HEK293 (cell line): Measurements from ENCODE around the gene SCARB2.
A peak's percentile ranks its signal among the peaks of the same experiment; 100 is the strongest.

Experiments
- CTCF ChIA-PET: fragments of 350-600 bp; formaldehyde crosslinking; extraction: SDS; loops from one replicate; lab custom pipeline; 2021; ENCODE audit warnings: antibody characterized with exemption; lab: Yijun Ruan, JAX
- POLR2A ChIA-PET: fragments of 300-600 bp; formaldehyde crosslinking; extraction: SDS; loops from one replicate; lab custom pipeline; 2020; ENCODE audit warnings: antibody characterized with exemption, inconsistent platforms; lab: Yijun Ruan, JAX
- H3K27ac ChIP-seq: fragments of 200-500 bp; sonication (Bioruptor generic); 2 replicates; pipeline ENCODE4 v1.5.1; 2014; ENCODE audit warnings: low read depth, low read length, control low read depth, inconsistent platforms; ENCODE audit errors: extremely low read depth
- H3K36me3 ChIP-seq, 2 experiments: fragments of 200-500 bp in 1 of 2; sonication (Bioruptor generic) in 1 of 2; 1 replicate in 1 of 2; 2 replicates in 1 of 2; pipeline ENCODE4 v1.5.1; 2014 to 2017; ENCODE audit warnings: inconsistent platforms in 2 of 2, low read length in 2 of 2; ENCODE audit not compliant: control insufficient read depth in 2 of 2, insufficient read depth in 1 of 2
- H3K4me1 ChIP-seq: fragments of 200-500 bp; sonication (Bioruptor generic); 2 replicates; pipeline ENCODE4 v1.5.1; 2014; ENCODE audit warnings: mild to moderate bottlenecking, low read length, inconsistent platforms; ENCODE audit not compliant: control insufficient read depth, insufficient read depth
- H3K4me3 ChIP-seq: 2 replicates; pipeline ENCODE4 v1.5.1; 2011; ENCODE audit warnings: low read depth, mild to moderate bottlenecking, control low read depth, low read length, moderate library complexity
- H3K9me3 ChIP-seq: fragments of 200-500 bp; sonication (Bioruptor generic); 2 replicates; pipeline ENCODE4 v1.5.1; 2014; ENCODE audit warnings: low read depth, low read length, inconsistent platforms; ENCODE audit not compliant: control insufficient read depth, insufficient read depth
- HOXA7 ChIP-seq: sonication (generic); formaldehyde crosslinking; IDR thresholded peaks from 2 replicates; pipeline ENCODE4 v1.8.1; 2022; ENCODE audit warnings: missing genetic modification reagents, borderline replicate concordance
- IKZF3 ChIP-seq: fragments of 450-650 bp; IDR thresholded peaks from 2 replicates; pipeline ENCODE4 v1.5.0; 2018; ENCODE audit warnings: missing biosample characterization, mild to moderate bottlenecking, missing genetic modification characterization, moderate library complexity
- KLF1 ChIP-seq: fragments of 450-650 bp; formaldehyde crosslinking; IDR thresholded peaks from 2 replicates; pipeline ENCODE4 v1.5.1; 2016; ENCODE audit warnings: missing biosample characterization, missing genetic modification characterization
- KLF9 ChIP-seq: fragments of 450-650 bp; formaldehyde crosslinking; IDR thresholded peaks from 2 replicates; pipeline ENCODE4 v1.5.1; 2016; ENCODE audit warnings: missing biosample characterization, missing genetic modification characterization, low read depth
- MYNN ChIP-seq: fragments of 450-650 bp; formaldehyde crosslinking; IDR thresholded peaks from 2 replicates; pipeline ENCODE4 v1.5.1; 2016; ENCODE audit warnings: missing biosample characterization, missing genetic modification characterization, borderline replicate concordance
- PRDM2 ChIP-seq: fragments of 450-650 bp; formaldehyde crosslinking; IDR thresholded peaks from 2 replicates; pipeline ENCODE4 v1.5.1; 2016; ENCODE audit warnings: missing biosample characterization, missing genetic modification characterization, borderline replicate concordance
- SCRT2 ChIP-seq: fragments of 450-650 bp; formaldehyde crosslinking; IDR thresholded peaks from 2 replicates; pipeline ENCODE4 v1.5.1; 2016; ENCODE audit warnings: missing biosample characterization, missing genetic modification characterization
- SP3 ChIP-seq: fragments of 450-650 bp; formaldehyde crosslinking; IDR thresholded peaks from 2 replicates; pipeline ENCODE4 v1.5.1; 2016; ENCODE audit warnings: missing biosample characterization, missing genetic modification characterization
- ZNF223 ChIP-seq: fragments of 450-650 bp; formaldehyde crosslinking; IDR thresholded peaks from 2 replicates; pipeline ENCODE4 v1.5.1; 2016; ENCODE audit warnings: missing biosample characterization, missing genetic modification characterization
- ZNF266 ChIP-seq: fragments of 450-650 bp; formaldehyde crosslinking; IDR thresholded peaks from 2 replicates; pipeline ENCODE4 v1.5.1; 2016; ENCODE audit warnings: missing biosample characterization, missing genetic modification characterization, low read depth
- ZNF501 ChIP-seq: fragments of 450-650 bp; formaldehyde crosslinking; IDR thresholded peaks from 2 replicates; pipeline ENCODE4 v1.5.1; 2016; ENCODE audit warnings: missing biosample characterization, missing genetic modification characterization
- ZNF510 ChIP-seq: fragments of 450-650 bp; formaldehyde crosslinking; IDR thresholded peaks from 2 replicates; pipeline ENCODE4 v1.5.1; 2018; ENCODE audit warnings: mild to moderate bottlenecking, missing genetic modification characterization, missing biosample characterization; ENCODE audit not compliant: insufficient replicate concordance
- ZNF513 ChIP-seq: fragments of 450-650 bp; IDR thresholded peaks from 2 replicates; pipeline ENCODE4 v1.5.1; 2018; ENCODE audit warnings: missing biosample characterization, missing genetic modification characterization
- ZNF544 ChIP-seq: fragments of 450-650 bp; formaldehyde crosslinking; IDR thresholded peaks from 2 replicates; pipeline ENCODE4 v1.5.0; 2017; ENCODE audit warnings: missing biosample characterization, missing genetic modification characterization
- ZNF623 ChIP-seq: fragments of 450-650 bp; formaldehyde crosslinking; IDR thresholded peaks from 2 replicates; pipeline ENCODE4 v1.5.1; 2016; ENCODE audit warnings: missing biosample characterization, missing genetic modification characterization
- ZNF629 ChIP-seq: fragments of 450-650 bp; formaldehyde crosslinking; IDR thresholded peaks from 2 replicates; pipeline ENCODE4 v1.5.1; 2017; ENCODE audit warnings: missing biosample characterization, missing genetic modification characterization
- ZNF658 ChIP-seq: fragments of 450-650 bp; formaldehyde crosslinking; IDR thresholded peaks from 2 replicates; pipeline ENCODE4; 2016; ENCODE audit warnings: missing biosample characterization, missing genetic modification characterization
- TF ChIP-seq, protein P1 (sequence below): fragments of 450-650 bp; formaldehyde crosslinking; IDR thresholded peaks from 2 replicates; pipeline ENCODE4 v1.5.1; 2016; ENCODE audit warnings: missing biosample characterization, missing genetic modification characterization

Gene SCARB2

DNA sequence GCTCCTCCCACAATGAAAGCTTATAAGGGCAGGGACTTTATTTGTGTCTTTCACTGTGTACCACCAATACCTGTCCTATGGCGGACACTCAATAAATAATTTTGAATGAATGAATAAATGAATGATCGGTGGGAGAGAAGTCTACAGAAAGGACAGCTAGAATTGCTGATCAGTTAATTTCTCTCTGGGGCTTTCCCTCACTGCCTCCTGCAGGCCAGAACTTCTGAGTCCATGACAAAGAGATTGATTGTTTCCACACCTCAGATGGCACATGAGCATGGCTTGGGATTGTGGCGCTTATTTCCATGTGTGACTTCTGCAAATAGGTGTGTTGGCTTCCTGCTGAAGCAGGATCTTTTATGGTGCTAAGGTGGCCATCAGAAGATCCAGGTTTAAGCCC is 44.2 kb upstream of the SCARB2 start:
- POLR2A ChIA-PET = no interaction called here
- H3K4me1 ChIP-seq = no peaks in the 10 kb centered on the region
- no peaks in the 10 kb centered on the region for H3K36me3 ChIP-seq
- no peaks in the 10 kb centered on the region for H3K9me3 ChIP-seq
- no peak overlapping the region for H3K4me3 ChIP-seq
- CTCF ChIA-PET = no interaction called here
- H3K27ac ChIP-seq = no peak overlapping the region
- TF ChIP-seq KLF9 (tag by site-specific recombination) = no peak
- TF ChIP-seq, protein P1, sequence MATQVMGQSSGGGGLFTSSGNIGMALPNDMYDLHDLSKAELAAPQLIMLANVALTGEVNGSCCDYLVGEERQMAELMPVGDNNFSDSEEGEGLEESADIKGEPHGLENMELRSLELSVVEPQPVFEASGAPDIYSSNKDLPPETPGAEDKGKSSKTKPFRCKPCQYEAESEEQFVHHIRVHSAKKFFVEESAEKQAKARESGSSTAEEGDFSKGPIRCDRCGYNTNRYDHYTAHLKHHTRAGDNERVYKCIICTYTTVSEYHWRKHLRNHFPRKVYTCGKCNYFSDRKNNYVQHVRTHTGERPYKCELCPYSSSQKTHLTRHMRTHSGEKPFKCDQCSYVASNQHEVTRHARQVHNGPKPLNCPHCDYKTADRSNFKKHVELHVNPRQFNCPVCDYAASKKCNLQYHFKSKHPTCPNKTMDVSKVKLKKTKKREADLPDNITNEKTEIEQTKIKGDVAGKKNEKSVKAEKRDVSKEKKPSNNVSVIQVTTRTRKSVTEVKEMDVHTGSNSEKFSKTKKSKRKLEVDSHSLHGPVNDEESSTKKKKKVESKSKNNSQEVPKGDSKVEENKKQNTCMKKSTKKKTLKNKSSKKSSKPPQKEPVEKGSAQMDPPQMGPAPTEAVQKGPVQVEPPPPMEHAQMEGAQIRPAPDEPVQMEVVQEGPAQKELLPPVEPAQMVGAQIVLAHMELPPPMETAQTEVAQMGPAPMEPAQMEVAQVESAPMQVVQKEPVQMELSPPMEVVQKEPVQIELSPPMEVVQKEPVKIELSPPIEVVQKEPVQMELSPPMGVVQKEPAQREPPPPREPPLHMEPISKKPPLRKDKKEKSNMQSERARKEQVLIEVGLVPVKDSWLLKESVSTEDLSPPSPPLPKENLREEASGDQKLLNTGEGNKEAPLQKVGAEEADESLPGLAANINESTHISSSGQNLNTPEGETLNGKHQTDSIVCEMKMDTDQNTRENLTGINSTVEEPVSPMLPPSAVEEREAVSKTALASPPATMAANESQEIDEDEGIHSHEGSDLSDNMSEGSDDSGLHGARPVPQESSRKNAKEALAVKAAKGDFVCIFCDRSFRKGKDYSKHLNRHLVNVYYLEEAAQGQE (tag by site-specific recombination) = no peak
- no peak for TF ChIP-seq ZNF501
- no peak for TF ChIP-seq ZNF544 (tag by site-specific recombination)
- TF ChIP-seq SCRT2 (tag by site-specific recombination) = no peak
- no peak for TF ChIP-seq ZNF658 (tag by site-specific recombination)
- no peak for TF ChIP-seq KLF1 (tag by site-specific recombination)
- TF ChIP-seq MYNN (tag by site-specific recombination) = no peak

DNA sequence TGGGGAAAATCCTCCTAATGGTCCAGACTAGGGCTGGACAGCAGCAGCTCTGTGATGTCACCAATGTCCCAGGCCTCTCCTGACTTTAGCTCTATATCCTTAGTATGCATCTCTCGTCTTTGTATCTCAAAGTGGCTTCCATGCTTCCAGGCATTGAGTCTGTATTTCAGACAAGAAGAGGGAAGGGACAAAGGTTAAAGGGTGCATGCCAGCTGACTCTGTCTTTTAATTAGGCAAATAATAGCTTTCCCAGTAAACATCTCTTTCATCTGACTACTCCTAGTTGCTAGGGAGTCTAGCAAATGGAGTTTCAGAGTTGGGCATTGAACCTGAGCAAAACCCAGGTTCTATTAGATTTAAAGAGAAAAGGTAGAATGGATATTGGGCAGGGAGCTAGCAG is 43.3 kb upstream of the SCARB2 start:
- H3K4me1 ChIP-seq = no peaks in the 10 kb centered on the region
- TF ChIP-seq, protein P1 (tag by site-specific recombination) = 0 out of 2 replicates have a peak, but pooled peaks have one; percentile 12
- no peak for TF ChIP-seq HOXA7 (CRISPR knock-in tag)
- no peaks in the 10 kb centered on the region for H3K9me3 ChIP-seq
- POLR2A ChIA-PET = no interaction called here
- H3K36me3 ChIP-seq = no peaks in the 10 kb centered on the region
- H3K27ac ChIP-seq = no peak overlapping the region
- H3K4me3 ChIP-seq = no peak overlapping the region
- CTCF ChIA-PET = no interaction called here

DNA sequence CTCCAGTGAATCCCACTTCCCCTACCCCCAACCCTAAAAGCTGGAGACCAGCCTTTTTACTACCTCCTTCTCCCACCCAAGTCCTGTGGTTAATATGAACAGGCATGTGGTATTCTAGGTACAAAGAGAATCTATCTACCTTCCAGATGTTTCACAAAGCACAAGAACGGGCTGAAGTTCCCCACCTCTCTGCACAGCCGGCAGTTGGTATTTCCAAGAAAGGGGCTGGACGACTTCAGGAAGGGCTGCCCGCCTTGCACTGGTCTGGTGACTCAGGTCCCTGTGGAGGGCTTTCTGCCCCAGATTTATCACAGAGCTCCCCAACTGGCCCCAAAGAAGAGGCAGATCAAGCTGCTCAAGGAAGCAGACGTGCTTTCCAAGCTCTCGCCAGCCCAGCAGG is 42.4 kb upstream of the SCARB2 start:
- Histone ChIP-seq H3K4me3 (no peak overlapping the region), H3K9me3 (no peaks in the 10 kb centered on the region), H3K4me1 (no peaks in the 10 kb centered on the region), H3K36me3 (no peaks in the 10 kb centered on the region), H3K27ac (no peak overlapping the region)
- CTCF ChIA-PET = no interaction called here
- POLR2A ChIA-PET = no interaction called here
- TF ChIP-seq SP3 (tag by site-specific recombination) (no peak), ZNF623 (tag by site-specific recombination) (no peak), ZNF629 (tag by site-specific recombination) (no peak), ZNF544 (tag by site-specific recombination) (no peak), ZNF266 (no peak), PRDM2 (tag by site-specific recombination) (no peak), ZNF510 (tag by site-specific recombination) (no peak), ZNF223 (tag by site-specific recombination) (no peak), ZNF513 (tag by site-specific recombination) (no peak), IKZF3 (no peak)
